Measurements from ENCODE around the gene ASB16. TPM values are rescaled to one million over a fixed set of nuclear protein-coding genes. Genes with fewer than 3 reads are reported as not detected.

ASB16 gene
- total RNA-seq, 1 donor from 2014 or later = 12.9 TPM

GRCh38 chr17:44221084-44221861 lies 50.8 kb downstream of the ASB16 start:
- H3K4me1 ChIP-seq = peaks cover 65% of the 10 kb centered on the region
- peak; percentile 27 for TF ChIP-seq CTCF (IDR thresholded peaks at IDR 0.05; ENCODE audit: borderline replicate concordance)
- DNase-seq = peak; percentile 85

GRCh38 chr17:44221862-44222111 lies 51.3 kb downstream of the ASB16 start:
- H3K4me1 ChIP-seq = peaks cover 60% of the 10 kb centered on the region
- no peak for DNase-seq
- no peaks in the 10 kb centered on the region for H3K9me3 ChIP-seq (replicated peaks)
- peak overlapping the region; percentile 84 for H3K4me3 ChIP-seq
- peak overlapping the region; percentile 100 for H3K27ac ChIP-seq (replicated peaks)
- H3K36me3 ChIP-seq = peaks cover 6% of the 10 kb centered on the region
- intact Hi-C loops (cut with micrococcal nuclease) = no loop called here
- no peak for TF ChIP-seq CTCF (IDR thresholded peaks at IDR 0.05; ENCODE audit: borderline replicate concordance)
- no peaks in the 10 kb centered on the region for H3K27me3 ChIP-seq (ENCODE audit: low read depth)

More at GRCh38 chr17:44221084-44221861, 50.8 kb downstream of the ASB16 start:
- intact Hi-C loops (cut with micrococcal nuclease) = no loop called here
- peak overlapping the region; percentile 100 for H3K27ac ChIP-seq (replicated peaks)
- peak overlapping the region; percentile 84 for H3K4me3 ChIP-seq
- H3K36me3 ChIP-seq = peaks cover 12% of the 10 kb centered on the region
- no peaks in the 10 kb centered on the region for H3K27me3 ChIP-seq (ENCODE audit: low read depth)
- no peaks in the 10 kb centered on the region for H3K9me3 ChIP-seq (replicated peaks)

- Histone ChIP-seq H3K9me3 (replicated peaks) (no peaks in the 10 kb centered on the region), H3K27me3 (ENCODE audit: low read depth) (no peaks in the 10 kb centered on the region), H3K36me3 (peaks cover 1% of the 10 kb centered on the region), H3K27ac (replicated peaks) (peak overlapping the region; percentile 100), H3K4me1 (peaks cover 55% of the 10 kb centered on the region), H3K4me3 (peak overlapping the region; percentile 84)
- DNase-seq = peak; percentile 80
- intact Hi-C loops (cut with micrococcal nuclease) = no loop called here
- TF ChIP-seq CTCF (IDR thresholded peaks at IDR 0.05; ENCODE audit: borderline replicate concordance) = peak; percentile 51
Observed at GRCh38 chr17:44222112-44222869, 51.8 kb downstream of the ASB16 start.

GRCh38 chr17:44223541-44224071 lies 53.1 kb downstream of the ASB16 start:
- Histone ChIP-seq H3K9me3 (replicated peaks) (no peaks in the 10 kb centered on the region), H3K4me1 (peaks cover 45% of the 10 kb centered on the region), H3K27ac (replicated peaks) (peak overlapping the region; percentile 100), H3K27me3 (ENCODE audit: low read depth) (no peaks in the 10 kb centered on the region), H3K4me3 (no peak overlapping the region), H3K36me3 (no peaks in the 10 kb centered on the region)
- TF ChIP-seq CTCF (IDR thresholded peaks at IDR 0.05; ENCODE audit: borderline replicate concordance) = no peak
- intact Hi-C loops (cut with micrococcal nuclease) = no loop called here
- no peak for DNase-seq

Small RNAs within 50 kb of the gene (microRNA-seq; reads per million reads assigned to microRNA genes)
- gene MIR6782 = not detected

Other genes with a start within 250 kb of the ASB16 start
- gene PPY, start 228.2 kb upstream of the ASB16 start, total RNA-seq = not detected
- gene PYY, start 216.8 kb upstream of the ASB16 start, total RNA-seq = not detected
- 0.11 TPM for gene NAGS, start 166.1 kb upstream of the ASB16 start, total RNA-seq
- gene TMEM101, start 155.7 kb upstream of the ASB16 start, total RNA-seq = 18.3 TPM
- gene LSM12, start 104.0 kb upstream of the ASB16 start, total RNA-seq = 41.2 TPM
- 29.3 TPM for gene G6PC3, start 100.0 kb upstream of the ASB16 start, total RNA-seq
- gene HDAC5, start 47.1 kb upstream of the ASB16 start, total RNA-seq = 62.6 TPM
- 0.27 TPM for gene HROB, start 28.8 kb upstream of the ASB16 start, total RNA-seq
- gene TMUB2, start 16.3 kb downstream of the ASB16 start, total RNA-seq = 20.9 TPM
- 28.7 TPM for gene ATXN7L3, start 29.2 kb downstream of the ASB16 start, total RNA-seq
- 53.9 TPM for gene UBTF, start 49.0 kb downstream of the ASB16 start, total RNA-seq
- gene SLC4A1, start 97.4 kb downstream of the ASB16 start, total RNA-seq = not detected
- 0.41 TPM for gene RUNDC3A, start 137.9 kb downstream of the ASB16 start, total RNA-seq
- 46.7 TPM for gene SLC25A39, start 154.1 kb downstream of the ASB16 start, total RNA-seq
- gene GRN, start 174.6 kb downstream of the ASB16 start, total RNA-seq = 160 TPM
- 0.55 TPM for gene FAM171A2, start 193.1 kb downstream of the ASB16 start, total RNA-seq
- 0.91 TPM for gene ITGA2B, start 218.9 kb downstream of the ASB16 start, total RNA-seq

Measured in left ventricle myocardium inferior (tissue), 1 donor.